Activated CD4-positive, CD25-positive, alpha-beta regulatory T cell treated with anti-CD3 and anti-CD28 coated beads, Interleukin-2, amount 50 U/mL, for 16 hours (primary cell): ENCODE results near the gene ZBTB20.

ENCODE experiments used
- DNase-seq: peaks from one replicate; pipeline ENCODE4 v3.0.0-alpha.2; 2020; ENCODE audit warnings: low read depth, low spot score

Gene ZBTB20

GRCh38 chr3:115089481-115089880 is 57.6 kb downstream of the ZBTB20 start:
- DNase-seq: no peak

- no peak for DNase-seq
Measured at GRCh38 chr3:115087512-115087911, 59.6 kb downstream of the ZBTB20 start.

GRCh38 chr3:115086344-115086743 is 60.7 kb downstream of the ZBTB20 start:
- no peak for DNase-seq

- DNase-seq: no peak
Measured at GRCh38 chr3:115085197-115085865, 61.8 kb downstream of the ZBTB20 start.

- DNase-seq: no peak
Measured at GRCh38 chr3:115084686-115085085, 62.4 kb downstream of the ZBTB20 start.

- no peak for DNase-seq
Measured at GRCh38 chr3:115082260-115082659, 64.8 kb downstream of the ZBTB20 start.

GRCh38 chr3:115081444-115081843 is 65.6 kb downstream of the ZBTB20 start:
- DNase-seq: no peak

GRCh38 chr3:115077501-115078250 is 69.4 kb downstream of the ZBTB20 start:
- no peak for DNase-seq

- no peak for DNase-seq
Measured at GRCh38 chr3:115074502-115074901, 72.6 kb downstream of the ZBTB20 start.

GRCh38 chr3:115072265-115073021 is 74.6 kb downstream of the ZBTB20 start:
- DNase-seq: no peak

GRCh38 chr3:115071601-115072000 is 75.5 kb downstream of the ZBTB20 start:
- DNase-seq: no peak

- DNase-seq: no peak
Measured at GRCh38 chr3:115071166-115071565, 75.9 kb downstream of the ZBTB20 start.

- DNase-seq: no peak
Measured at GRCh38 chr3:115068799-115069198, 78.3 kb downstream of the ZBTB20 start.

GRCh38 chr3:115062412-115062956 is 84.6 kb downstream of the ZBTB20 start:
- DNase-seq: no peak

GRCh38 chr3:115062009-115062408 is 85.1 kb downstream of the ZBTB20 start:
- no peak for DNase-seq

GRCh38 chr3:115052906-115053305 is 94.2 kb downstream of the ZBTB20 start:
- DNase-seq: no peak

- no peak for DNase-seq
Measured at GRCh38 chr3:115042351-115042750, 104.7 kb downstream of the ZBTB20 start.

GRCh38 chr3:115040673-115041286 is 106.3 kb downstream of the ZBTB20 start:
- DNase-seq: no peak

GRCh38 chr3:115040246-115040645 is 106.8 kb downstream of the ZBTB20 start:
- DNase-seq: no peak

- no peak for DNase-seq
Measured at GRCh38 chr3:115038817-115039216, 108.3 kb downstream of the ZBTB20 start.

GRCh38 chr3:115022835-115023398 is 124.2 kb downstream of the ZBTB20 start:
- DNase-seq: no peak
